T-helper 1 cell treated with Interleukin-12 subunit alpha and Interleukin-12 subunit beta and Interleukin-4 antibody, amounts not matched to agents 30 μg/mL and 1 μg/mL, for 36 hours (primary cell): ENCODE data around the gene ANKRD9.
A peak's percentile ranks its signal among the peaks of the same experiment; 100 is the strongest.

Experiments
- H3K27ac Mint-ChIP-seq: one replicate; pipeline ENCODE4 v1.8.0; 2021; ENCODE audit warnings: mild to moderate bottlenecking, mixed read lengths
- H3K27me3 Mint-ChIP-seq: one replicate; pipeline ENCODE4 v1.8.0; 2021; ENCODE audit warnings: low read depth, mixed read lengths
- H3K36me3 Mint-ChIP-seq: one replicate; pipeline ENCODE4 v1.8.0; 2021; ENCODE audit warnings: low read depth, mixed read lengths
- H3K4me1 Mint-ChIP-seq: one replicate; pipeline ENCODE4 v1.8.0; 2021; ENCODE audit warnings: low read depth, mixed read lengths
- H3K4me3 Mint-ChIP-seq: one replicate; pipeline ENCODE4 v1.8.0; 2021; ENCODE audit warnings: mild to moderate bottlenecking, moderate library complexity, mixed read lengths
- H3K9me3 Mint-ChIP-seq: one replicate; pipeline ENCODE4 v1.8.0; 2021; ENCODE audit warnings: mixed read lengths

Gene ANKRD9

GRCh38 chr14:102499401-102500157, 10.0 kb downstream of the ANKRD9 start:
- Mint-ChIP-seq H3K4me1 (peaks cover 10% of the 10 kb centered on the region), H3K27ac (peak overlapping the region; percentile 49), H3K4me3 (no peak overlapping the region), H3K36me3 (peaks cover 3% of the 10 kb centered on the region), H3K27me3 (no peaks in the 10 kb centered on the region), H3K9me3 (no peaks in the 10 kb centered on the region)

- H3K36me3 Mint-ChIP-seq, result peaks cover 3% of the 10 kb centered on the region
Observed at GRCh38 chr14:102498678-102499265, 10.8 kb downstream of the ANKRD9 start.

GRCh38 chr14:102497998-102498677, 11.4 kb downstream of the ANKRD9 start:
- Mint-ChIP-seq H3K4me3 (no peak overlapping the region), H3K9me3 (no peaks in the 10 kb centered on the region), H3K27me3 (no peaks in the 10 kb centered on the region), H3K27ac (no peak overlapping the region), H3K4me1 (peaks cover 10% of the 10 kb centered on the region), H3K36me3 (peaks cover 3% of the 10 kb centered on the region)

More at GRCh38 chr14:102498678-102499265, 10.8 kb downstream of the ANKRD9 start:
- Mint-ChIP-seq H3K9me3 (no peaks in the 10 kb centered on the region), H3K27me3 (no peaks in the 10 kb centered on the region), H3K4me3 (no peak overlapping the region), H3K4me1 (peaks cover 10% of the 10 kb centered on the region), H3K27ac (no peak overlapping the region)

- Mint-ChIP-seq H3K9me3 (no peaks in the 10 kb centered on the region), H3K4me3 (no peak overlapping the region), H3K27ac (no peak overlapping the region), H3K36me3 (peaks cover 3% of the 10 kb centered on the region), H3K27me3 (no peaks in the 10 kb centered on the region), H3K4me1 (peaks cover 10% of the 10 kb centered on the region)
Observed at GRCh38 chr14:102496958-102497744, 12.4 kb downstream of the ANKRD9 start.

GRCh38 chr14:102496331-102496691, 13.3 kb downstream of the ANKRD9 start:
- no peak overlapping the region for H3K27ac Mint-ChIP-seq
- H3K27me3 Mint-ChIP-seq, result no peaks in the 10 kb centered on the region

GRCh38 chr14:102495491-102496330, 13.9 kb downstream of the ANKRD9 start:
- Mint-ChIP-seq H3K27ac (no peak overlapping the region), H3K9me3 (no peaks in the 10 kb centered on the region), H3K36me3 (peaks cover 3% of the 10 kb centered on the region), H3K4me1 (peaks cover 8% of the 10 kb centered on the region), H3K27me3 (no peaks in the 10 kb centered on the region), H3K4me3 (no peak overlapping the region)

More at GRCh38 chr14:102496331-102496691, 13.3 kb downstream of the ANKRD9 start:
- H3K36me3 Mint-ChIP-seq, result peaks cover 3% of the 10 kb centered on the region
- H3K9me3 Mint-ChIP-seq, result no peaks in the 10 kb centered on the region
- peaks cover 10% of the 10 kb centered on the region for H3K4me1 Mint-ChIP-seq
- H3K4me3 Mint-ChIP-seq, result no peak overlapping the region

GRCh38 chr14:102493585-102493984, 16.0 kb downstream of the ANKRD9 start:
- no peaks in the 10 kb centered on the region for H3K4me1 Mint-ChIP-seq
- no peak overlapping the region for H3K4me3 Mint-ChIP-seq
- no peaks in the 10 kb centered on the region for H3K36me3 Mint-ChIP-seq
- no peaks in the 10 kb centered on the region for H3K9me3 Mint-ChIP-seq
- H3K27me3 Mint-ChIP-seq, result no peaks in the 10 kb centered on the region
- H3K27ac Mint-ChIP-seq, result no peak overlapping the region

- no peak overlapping the region for H3K27ac Mint-ChIP-seq
- no peak overlapping the region for H3K4me3 Mint-ChIP-seq
- no peaks in the 10 kb centered on the region for H3K27me3 Mint-ChIP-seq
- H3K36me3 Mint-ChIP-seq, result no peaks in the 10 kb centered on the region
- H3K9me3 Mint-ChIP-seq, result no peaks in the 10 kb centered on the region
- H3K4me1 Mint-ChIP-seq, result no peaks in the 10 kb centered on the region
Observed at GRCh38 chr14:102493096-102493495, 16.5 kb downstream of the ANKRD9 start.

- no peak overlapping the region for H3K27ac Mint-ChIP-seq
- H3K9me3 Mint-ChIP-seq, result no peaks in the 10 kb centered on the region
- H3K4me1 Mint-ChIP-seq, result no peaks in the 10 kb centered on the region
- no peak overlapping the region for H3K4me3 Mint-ChIP-seq
- H3K36me3 Mint-ChIP-seq, result no peaks in the 10 kb centered on the region
- H3K27me3 Mint-ChIP-seq, result no peaks in the 10 kb centered on the region
Observed at GRCh38 chr14:102492531-102492910, 17.1 kb downstream of the ANKRD9 start.

- Mint-ChIP-seq H3K27ac (no peak overlapping the region), H3K4me3 (no peak overlapping the region), H3K36me3 (no peaks in the 10 kb centered on the region), H3K4me1 (no peaks in the 10 kb centered on the region), H3K27me3 (no peaks in the 10 kb centered on the region), H3K9me3 (no peaks in the 10 kb centered on the region)
Observed at GRCh38 chr14:102491786-102492530, 17.6 kb downstream of the ANKRD9 start.

GRCh38 chr14:102491366-102491765, 18.2 kb downstream of the ANKRD9 start:
- H3K9me3 Mint-ChIP-seq, result no peaks in the 10 kb centered on the region
- H3K36me3 Mint-ChIP-seq, result no peaks in the 10 kb centered on the region
- no peak overlapping the region for H3K27ac Mint-ChIP-seq
- H3K4me1 Mint-ChIP-seq, result no peaks in the 10 kb centered on the region
- no peak overlapping the region for H3K4me3 Mint-ChIP-seq
- no peaks in the 10 kb centered on the region for H3K27me3 Mint-ChIP-seq

GRCh38 chr14:102490456-102490855, 19.1 kb downstream of the ANKRD9 start:
- H3K4me1 Mint-ChIP-seq, result no peaks in the 10 kb centered on the region
- H3K27me3 Mint-ChIP-seq, result no peaks in the 10 kb centered on the region
- no peaks in the 10 kb centered on the region for H3K9me3 Mint-ChIP-seq
- no peaks in the 10 kb centered on the region for H3K36me3 Mint-ChIP-seq
- H3K4me3 Mint-ChIP-seq, result no peak overlapping the region
- H3K27ac Mint-ChIP-seq, result no peak overlapping the region

- no peaks in the 10 kb centered on the region for H3K27me3 Mint-ChIP-seq
- no peak overlapping the region for H3K27ac Mint-ChIP-seq
- H3K9me3 Mint-ChIP-seq, result no peaks in the 10 kb centered on the region
- H3K4me1 Mint-ChIP-seq, result no peaks in the 10 kb centered on the region
- no peaks in the 10 kb centered on the region for H3K36me3 Mint-ChIP-seq
- H3K4me3 Mint-ChIP-seq, result no peak overlapping the region
Observed at GRCh38 chr14:102487204-102487577, 22.4 kb downstream of the ANKRD9 start.
